ENCODE measurements around the gene PLPPR1. TPM values are rescaled to one million over a fixed set of nuclear protein-coding genes. Genes with fewer than 3 reads are reported as not detected.

Gene PLPPR1
- total RNA-seq, 1 experiment from 2014 or later = 2.4 TPM

DNA sequence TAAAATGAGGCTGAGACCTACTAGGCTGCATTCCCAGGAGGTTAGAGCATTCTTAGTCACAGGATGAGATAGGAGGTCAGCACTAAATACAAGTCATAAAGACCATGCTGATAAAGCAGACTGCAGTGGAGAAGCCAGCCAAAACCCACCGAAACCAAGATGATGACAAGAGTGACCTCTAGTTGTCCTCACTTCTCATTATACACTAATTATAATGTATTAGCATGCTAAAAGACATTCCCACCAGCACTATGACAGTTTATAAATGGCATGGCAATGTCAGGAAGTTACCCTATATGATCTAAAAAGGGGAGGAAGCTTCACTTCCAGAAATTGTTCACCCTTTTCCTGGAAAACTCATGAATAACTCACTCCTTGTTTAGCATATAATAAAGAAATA is 88.6 kb downstream of the PLPPR1 start:
- Mint-ChIP-seq H3K4me3 (no peak overlapping the region), H3K36me3 (ENCODE audit: insufficient read depth in 1 of 3, low read depth in 3 of 3) (peaks cover 0 to 2% (median 0%) of the 10 kb centered on the region in 3 experiments; a peak in 1 of 7 replicates), H3K27me3 (ENCODE audit: low read depth) (no peaks in the 10 kb centered on the region), H3K27ac (no peak overlapping the region), H3K4me1 (peaks cover 36 to 43% of the 10 kb centered on the region in 2 experiments), H3K9me3 (peaks cover 0 to 2% of the 10 kb centered on the region in 2 experiments; a peak in 1 of 5 replicates)
- Histone ChIP-seq H2BK15ac (ENCODE audit: low read depth, low read length) (no peak overlapping the region), H4K91ac (ENCODE audit: insufficient read length, low read depth, low read length) (no peak overlapping the region), H3K56ac (ENCODE audit: insufficient read length, low read depth, low read length) (no peak overlapping the region), H2AK5ac (ENCODE audit: insufficient read length, low read length) (no peak overlapping the region), H3K79me2 (ENCODE audit: insufficient read depth, low read length) (no peaks in the 10 kb centered on the region), H4K5ac (ENCODE audit: insufficient read length, low read depth, low read length) (no peak overlapping the region), H2BK120ac (ENCODE audit: low read depth, low read length, poor library complexity, severe bottlenecking) (no peak overlapping the region), H3K9me3 (ENCODE audit: control insufficient read depth, low read depth, low read length) (no peaks in the 10 kb centered on the region), H3K27me3 (ENCODE audit: insufficient read depth, low read length) (no peaks in the 10 kb centered on the region), H3K23me2 (ENCODE audit: insufficient read length, low read depth, low read length, poor library complexity, severe bottlenecking) (no peaks in the 10 kb centered on the region), H4K20me1 (ENCODE audit: control insufficient read depth, insufficient read depth, insufficient read length) (no peaks in the 10 kb centered on the region), H3K27ac (ENCODE audit: insufficient read length, low read depth, low read length) (no peak overlapping the region), H3T11ph (ENCODE audit: low read length) (no peak overlapping the region), H3K4ac (ENCODE audit: low read depth, low read length) (no peak overlapping the region), H4K8ac (replicated peaks; ENCODE audit: insufficient read length, low read depth, low read length) (no peak overlapping the region), H2BK5ac (ENCODE audit: insufficient read length, low read length) (no peak overlapping the region), H3K14ac (ENCODE audit: insufficient read depth, low read length) (no peak overlapping the region), H3K23ac (ENCODE audit: insufficient read length, low read depth, low read length) (no peak overlapping the region), H3K18ac (ENCODE audit: insufficient read length, low read depth, low read length) (no peak overlapping the region), H3K79me1 (ENCODE audit: insufficient read depth, low read depth, low read length, poor library complexity, severe bottlenecking) (no peaks in the 10 kb centered on the region), H2BK12ac (ENCODE audit: insufficient read length, low read depth, low read length) (no peak overlapping the region), H3K9ac (ENCODE audit: extremely low read depth, insufficient read length, low read length) (no peak overlapping the region), H3K4me1 (ENCODE audit: insufficient read depth, low read length) (peaks cover 15% of the 10 kb centered on the region; the same call in 1 of the 2 replicates), H3K4me2 (ENCODE audit: insufficient read depth, insufficient read length, low read length) (no peak overlapping the region), H2AFZ (ENCODE audit: low read length) (no peak overlapping the region), H2BK20ac (ENCODE audit: low read depth, low read length, poor library complexity, severe bottlenecking) (no peak overlapping the region)
- TF ChIP-seq, protein P1, sequence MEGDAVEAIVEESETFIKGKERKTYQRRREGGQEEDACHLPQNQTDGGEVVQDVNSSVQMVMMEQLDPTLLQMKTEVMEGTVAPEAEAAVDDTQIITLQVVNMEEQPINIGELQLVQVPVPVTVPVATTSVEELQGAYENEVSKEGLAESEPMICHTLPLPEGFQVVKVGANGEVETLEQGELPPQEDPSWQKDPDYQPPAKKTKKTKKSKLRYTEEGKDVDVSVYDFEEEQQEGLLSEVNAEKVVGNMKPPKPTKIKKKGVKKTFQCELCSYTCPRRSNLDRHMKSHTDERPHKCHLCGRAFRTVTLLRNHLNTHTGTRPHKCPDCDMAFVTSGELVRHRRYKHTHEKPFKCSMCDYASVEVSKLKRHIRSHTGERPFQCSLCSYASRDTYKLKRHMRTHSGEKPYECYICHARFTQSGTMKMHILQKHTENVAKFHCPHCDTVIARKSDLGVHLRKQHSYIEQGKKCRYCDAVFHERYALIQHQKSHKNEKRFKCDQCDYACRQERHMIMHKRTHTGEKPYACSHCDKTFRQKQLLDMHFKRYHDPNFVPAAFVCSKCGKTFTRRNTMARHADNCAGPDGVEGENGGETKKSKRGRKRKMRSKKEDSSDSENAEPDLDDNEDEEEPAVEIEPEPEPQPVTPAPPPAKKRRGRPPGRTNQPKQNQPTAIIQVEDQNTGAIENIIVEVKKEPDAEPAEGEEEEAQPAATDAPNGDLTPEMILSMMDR (conservative IDR thresholded peaks at IDR 0.05) = no peak
- no CpG with 5 or more reads among the region's 1 CpG for WGBS (ENCODE audit: extremely low coverage, insufficient read length, low lambda C conversion rate)
- no peak for DNase-seq
